Lower lobe of right lung (tissue), 2 donors: Measurements from ENCODE around the gene HTR2A. TPM values are rescaled to one million over a fixed set of nuclear protein-coding genes. Genes with fewer than 3 reads are reported as not detected.

Source experiments
- ATAC-seq, 2 donors: fragments of 200-7000 bp; cut with Tn5 transposase; one replicate each; pipeline ENCODE4 v1.9.1; 2020 to 2022; ENCODE audit warnings: mild to moderate bottlenecking in 2 of 2, moderate library complexity in 2 of 2
- DNase-seq: peaks from one replicate; pipeline ENCODE4 v3.0.0-alpha.2; 2020
- H3K27ac ChIP-seq: fragments of 200-600 bp; one replicate; pipeline ENCODE4 v1.8.0; 2022
- H3K27me3 ChIP-seq: fragments of 200-600 bp; one replicate; pipeline ENCODE4 v1.8.0; 2022; ENCODE audit warnings: low read depth
- H3K36me3 ChIP-seq: fragments of 200-600 bp; one replicate; pipeline ENCODE4 v1.8.0; 2022; ENCODE audit warnings: mild to moderate bottlenecking
- H3K4me1 ChIP-seq: fragments of 200-600 bp; one replicate; pipeline ENCODE4 v1.8.0; 2022
- H3K4me3 ChIP-seq: fragments of 200-600 bp; one replicate; pipeline ENCODE4 v1.8.0; 2022; ENCODE audit warnings: mild to moderate bottlenecking
- H3K9me3 ChIP-seq: fragments of 200-600 bp; one replicate; pipeline ENCODE4 v1.8.0; 2022
- intact Hi-C: fragments of 100-400 bp; cut with DNase I; formaldehyde crosslinking; loops from one replicate; pipeline ENCODE4 v1.11.0; 2022
- total RNA-seq: library from RNA; stranded (reverse); fragmentation: NEBNext Ultra II Directional; extraction: Animal tissue kit (Norgen Biotek cat#: 25700); gene quantifications from one replicate; pipeline ENCODE4 v1.2.1, GENCODE V29; 2021
- TF ChIP-seq, protein P1 (sequence below): fragments of 200-600 bp; IDR thresholded peaks from one replicate; pipeline ENCODE4 v1.8.0; 2022; ENCODE audit warnings: antibody characterized with exemption, mild to moderate bottlenecking
- donor health status: DM: no; HTN: yes; CAD: no; lungs with severe emphysema.

Gene HTR2A
- total RNA-seq, 1 donor from 2014 or later: 0.32 TPM

- TF ChIP-seq, protein P1, sequence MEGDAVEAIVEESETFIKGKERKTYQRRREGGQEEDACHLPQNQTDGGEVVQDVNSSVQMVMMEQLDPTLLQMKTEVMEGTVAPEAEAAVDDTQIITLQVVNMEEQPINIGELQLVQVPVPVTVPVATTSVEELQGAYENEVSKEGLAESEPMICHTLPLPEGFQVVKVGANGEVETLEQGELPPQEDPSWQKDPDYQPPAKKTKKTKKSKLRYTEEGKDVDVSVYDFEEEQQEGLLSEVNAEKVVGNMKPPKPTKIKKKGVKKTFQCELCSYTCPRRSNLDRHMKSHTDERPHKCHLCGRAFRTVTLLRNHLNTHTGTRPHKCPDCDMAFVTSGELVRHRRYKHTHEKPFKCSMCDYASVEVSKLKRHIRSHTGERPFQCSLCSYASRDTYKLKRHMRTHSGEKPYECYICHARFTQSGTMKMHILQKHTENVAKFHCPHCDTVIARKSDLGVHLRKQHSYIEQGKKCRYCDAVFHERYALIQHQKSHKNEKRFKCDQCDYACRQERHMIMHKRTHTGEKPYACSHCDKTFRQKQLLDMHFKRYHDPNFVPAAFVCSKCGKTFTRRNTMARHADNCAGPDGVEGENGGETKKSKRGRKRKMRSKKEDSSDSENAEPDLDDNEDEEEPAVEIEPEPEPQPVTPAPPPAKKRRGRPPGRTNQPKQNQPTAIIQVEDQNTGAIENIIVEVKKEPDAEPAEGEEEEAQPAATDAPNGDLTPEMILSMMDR: no peak
- Histone ChIP-seq H3K4me1 (no peaks in the 10 kb centered on the region), H3K27ac (no peak overlapping the region), H3K9me3 (no peaks in the 10 kb centered on the region), H3K4me3 (no peak overlapping the region), H3K36me3 (no peaks in the 10 kb centered on the region), H3K27me3 (no peaks in the 10 kb centered on the region)
- no peak for DNase-seq
- no peak for ATAC-seq
- intact Hi-C loops: no loop called here
Observed at GRCh38 chr13:46874006-46874405, 22.8 kb downstream of the HTR2A start.

DNA sequence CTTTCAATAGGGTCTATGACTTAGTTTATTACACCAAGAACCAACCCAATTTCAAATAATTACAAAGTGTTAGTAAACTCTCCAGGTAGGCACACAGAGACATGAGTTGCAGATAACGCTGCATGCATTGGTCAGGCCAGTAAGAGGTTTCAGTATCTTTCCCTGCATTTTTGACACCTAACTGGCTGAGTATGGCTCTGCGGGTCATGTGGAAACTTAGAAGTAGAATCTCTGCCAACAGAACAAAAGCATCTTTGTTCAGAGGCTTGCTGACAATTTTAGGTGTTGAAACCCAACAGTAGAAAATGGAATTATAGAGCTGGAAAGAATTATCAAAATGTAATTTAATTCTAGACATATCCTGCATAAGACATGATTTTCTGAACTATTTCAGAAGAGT lies 25.3 kb downstream of the HTR2A start:
- no peak overlapping the region for H3K27ac ChIP-seq
- H3K4me3 ChIP-seq: no peak overlapping the region
- TF ChIP-seq, protein P1: no peak
- H3K27me3 ChIP-seq: no peaks in the 10 kb centered on the region
- intact Hi-C loops: no loop called here
- no peaks in the 10 kb centered on the region for H3K36me3 ChIP-seq
- H3K9me3 ChIP-seq: no peaks in the 10 kb centered on the region
- H3K4me1 ChIP-seq: no peaks in the 10 kb centered on the region
- DNase-seq (no peak), ATAC-seq (no peak)

DNA sequence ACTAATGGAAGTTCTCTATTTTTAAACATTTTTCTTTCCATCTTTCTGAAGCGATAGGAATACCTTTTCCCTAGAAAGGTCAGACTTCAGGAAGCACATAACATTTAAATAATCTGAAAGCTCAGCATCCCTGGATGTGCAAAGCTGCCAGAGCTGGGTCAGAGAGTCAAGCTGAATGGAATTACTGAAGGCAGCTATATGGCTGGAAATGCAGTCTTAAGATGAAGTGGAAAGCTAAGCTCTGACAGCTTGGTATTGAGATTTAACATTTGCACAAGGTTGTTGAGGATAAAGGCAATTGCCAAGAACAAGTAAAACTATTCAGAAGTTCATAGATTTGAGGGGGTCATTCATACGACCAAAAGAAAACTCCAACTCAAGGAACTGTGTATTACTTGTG lies 28.8 kb downstream of the HTR2A start:
- TF ChIP-seq, protein P1: no peak
- DNase-seq: no peak
- ATAC-seq: no peak
- Histone ChIP-seq H3K4me3 (no peak overlapping the region), H3K27me3 (no peaks in the 10 kb centered on the region), H3K4me1 (peaks cover 3% of the 10 kb centered on the region), H3K36me3 (no peaks in the 10 kb centered on the region), H3K27ac (no peak overlapping the region), H3K9me3 (no peaks in the 10 kb centered on the region)
- intact Hi-C loops: no loop called here

DNA sequence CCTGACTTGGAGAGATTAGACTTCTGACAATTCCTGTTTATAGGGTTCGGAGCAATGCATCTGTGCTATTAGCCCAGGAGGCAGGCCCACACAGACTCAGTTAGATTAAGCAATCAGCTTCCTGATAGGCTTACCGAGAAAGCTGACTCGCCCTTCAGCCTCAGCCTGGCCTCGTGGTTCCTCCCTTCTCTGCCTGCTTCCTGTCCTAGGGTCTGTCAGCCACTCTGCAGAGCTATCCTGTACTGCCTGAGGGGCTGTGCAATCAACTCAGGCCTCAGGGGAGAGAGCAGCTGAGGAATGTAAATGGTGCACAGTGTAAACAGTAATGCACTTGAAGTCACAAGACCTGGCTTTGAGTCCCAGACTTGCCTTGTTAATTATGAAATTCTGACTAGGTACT lies 30.7 kb downstream of the HTR2A start:
- ATAC-seq (peak; percentile 99), DNase-seq (peak; percentile 85)
- Histone ChIP-seq H3K9me3 (no peaks in the 10 kb centered on the region), H3K27me3 (no peaks in the 10 kb centered on the region), H3K4me1 (peaks cover 3% of the 10 kb centered on the region), H3K27ac (peak overlapping the region; percentile 6), H3K4me3 (no peak overlapping the region), H3K36me3 (no peaks in the 10 kb centered on the region)
- intact Hi-C loops: no loop called here
- TF ChIP-seq, protein P1: no peak

GRCh38 chr13:46864941-46865340 lies 31.9 kb downstream of the HTR2A start:
- DNase-seq (no peak), ATAC-seq (no peak)
- intact Hi-C loops: no loop called here
- Histone ChIP-seq H3K36me3 (no peaks in the 10 kb centered on the region), H3K27me3 (no peaks in the 10 kb centered on the region), H3K4me1 (peaks cover 3% of the 10 kb centered on the region), H3K4me3 (no peak overlapping the region), H3K9me3 (no peaks in the 10 kb centered on the region), H3K27ac (no peak overlapping the region)
- TF ChIP-seq, protein P1: no peak

DNA sequence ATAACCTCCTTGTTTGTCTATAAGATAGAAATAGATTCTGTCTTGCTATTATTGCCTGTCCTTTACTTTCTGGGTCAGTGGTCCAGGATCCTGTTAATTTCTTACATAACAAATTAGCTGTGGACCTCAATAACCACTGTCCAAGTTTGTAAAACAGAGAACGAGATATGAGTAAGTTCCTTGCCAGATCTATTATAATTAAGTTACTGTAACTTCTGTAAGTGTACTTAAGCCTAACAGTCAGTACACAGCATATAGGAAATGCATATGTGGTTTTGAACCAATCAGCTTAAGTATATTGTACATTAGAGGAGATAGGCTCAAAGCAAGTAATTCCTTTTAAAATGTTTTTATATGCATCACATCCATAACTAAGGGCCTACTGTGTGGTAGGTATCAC lies 34.9 kb downstream of the HTR2A start:
- peaks cover 3% of the 10 kb centered on the region for H3K4me1 ChIP-seq
- intact Hi-C loops: no loop called here
- TF ChIP-seq, protein P1: no peak

More for the DNA sequence above, 34.9 kb downstream of the HTR2A start:
- H3K27ac ChIP-seq: no peak overlapping the region
- H3K36me3 ChIP-seq: no peaks in the 10 kb centered on the region
- no peak for DNase-seq
- H3K9me3 ChIP-seq: no peaks in the 10 kb centered on the region
- ATAC-seq: no peak
- H3K27me3 ChIP-seq: no peaks in the 10 kb centered on the region
- H3K4me3 ChIP-seq: no peak overlapping the region
